Subcutaneous adipose tissue (tissue), 4 donors: ENCODE data around the gene SPATA31A6. TPM values are rescaled to one million over a fixed set of nuclear protein-coding genes. Genes with fewer than 3 reads are reported as not detected.
"Not testable (repeated sequence)": the region's sequence is repeated elsewhere in the genome, so short reads cannot be mapped to it uniquely, and the experiment has no call there.

ENCODE experiments used
- CTCF ChIP-seq: fragments of 450-650 bp; IDR thresholded peaks from one replicate; pipeline ENCODE4 v1.5.1; 2016; ENCODE audit warnings: low read depth, mild to moderate bottlenecking, control low read depth, antibody characterized with exemption, moderate library complexity
- small RNA-seq: library from RNA; depleted of rRNA; stranded (forward); fragments of <200 nt; gene quantifications from one replicate; pipeline ENCODE3, GENCODE V24; 2016
- total RNA-seq, 4 donors: library from RNA; depleted of rRNA; stranded (reverse); fragments of >200 nt; gene quantifications; one replicate each; pipeline ENCODE4 v1.1.0, GENCODE V29; 2016

The SPATA31A6 gene
- not detected for total RNA-seq

- not testable (repeated sequence) for TF ChIP-seq CTCF
Measured at GRCh38 chr9:42183359-42183758, at the start of gene SPATA31A6. Gene SPATA31A6, plus strand, starts transcription at chr9:42183659. Its CDS starts 29 bp downstream, at chr9:42183688.

Small RNA genes within 50 kb of the gene (small RNA-seq; reads per million reads assigned to genes)
- not detected for gene AL445584.3

Other genes with a start within 250 kb of the SPATA31A6 start
- gene CNTNAP3B, start 54.2 kb upstream of the SPATA31A6 start, total RNA-seq: 10 to 100 TPM; 19.0 to 67.8 (median 37.2) TPM